ENCODE data around the gene CFAP57. TPM values are rescaled to one million over a fixed set of nuclear protein-coding genes. Genes with fewer than 3 reads are reported as not detected.

The CFAP57 gene
- total and polyA plus RNA-seq, 2 of the 4 experiments (the other 2 are of a cell fraction): 0.29 to 0.36 TPM

GRCh38 chr1:43251024-43251423 lies 78.9 kb downstream of the CFAP57 start:
- Histone ChIP-seq H3K18ac (ENCODE audit: low read depth, low read length) (no peak overlapping the region), H3K56ac (ENCODE audit: extremely low read depth, insufficient read depth, low read length) (no peak overlapping the region), H2BK5ac (ENCODE audit: low read depth, low read length, poor library complexity, severe bottlenecking) (no peak overlapping the region), H2BK120ac (ENCODE audit: low read depth, low read length) (no peak overlapping the region), H3K4me2 (ENCODE audit: low read depth, low read length) (no peak overlapping the region), H2BK20ac (ENCODE audit: low read depth, low read length) (no peak overlapping the region), H4K8ac (ENCODE audit: low read depth in 2 of 2, low read length in 2 of 2) (no peak overlapping the region), H4K5ac (ENCODE audit: low read depth, low read length) (no peak overlapping the region), H3K23ac (ENCODE audit: low read depth, low read length) (no peak overlapping the region), H2BK15ac (ENCODE audit: low read depth, low read length) (no peak overlapping the region), H3K9me1 (ENCODE audit: insufficient read depth, low read length) (no peaks in the 10 kb centered on the region), H2AK9ac (replicated peaks; ENCODE audit: low read depth, low read length, poor library complexity) (no peak overlapping the region), H2AFZ (replicated peaks; ENCODE audit: low read length, poor library complexity) (no peak overlapping the region), H3K4me1 (ENCODE audit: control insufficient read depth, insufficient read depth, low read length) (no peaks in the 10 kb centered on the region), H4K20me1 (ENCODE audit: insufficient read depth, low read length) (no peaks in the 10 kb centered on the region), H3K9me3 (ENCODE audit: control insufficient read depth, insufficient read depth, low read length) (peaks cover 11% of the 10 kb centered on the region), H4K91ac (ENCODE audit: insufficient read depth, low read depth, low read length) (no peak overlapping the region), H3K14ac (replicated peaks; ENCODE audit: low read depth, low read length) (no peak overlapping the region), H3K4me3 (ENCODE audit: insufficient read depth, low read depth, low read length) (no peak overlapping the region), H2AK5ac (ENCODE audit: low read depth, low read length) (no peak overlapping the region), H3K27me3 (ENCODE audit: control insufficient read depth, insufficient read depth, low read length) (peaks cover 38% of the 10 kb centered on the region), H3K4ac (ENCODE audit: low read depth, low read length) (no peak overlapping the region), H3K9ac (ENCODE audit: low read depth, low read length) (no peak overlapping the region), H3K79me1 (ENCODE audit: low read depth in 1 of 2, low read length in 2 of 2) (no peaks in the 10 kb centered on the region), H3K36me3 (ENCODE audit: control insufficient read depth, insufficient read depth, low read length) (no peaks in the 10 kb centered on the region), H3K27ac (ENCODE audit: insufficient read depth, low read length) (no peak overlapping the region)
- TF ChIP-seq MAFK (IDR thresholded peaks at IDR 0.05; ENCODE audit: low read depth, low read length): no peak
- no peak for TF ChIP-seq POLR2A (IDR thresholded peaks at IDR 0.05; ENCODE audit: low read depth, low read length)
- TF ChIP-seq ELK1 (IDR thresholded peaks at IDR 0.05; ENCODE audit: borderline replicate concordance, low read depth, low read length): no peak
- TF ChIP-seq CHD1 (IDR thresholded peaks at IDR 0.05; ENCODE audit: low read depth, low read length): no peak
- no peak for TF ChIP-seq SMC3 (IDR thresholded peaks at IDR 0.05; ENCODE audit: low read depth, low read length)
- no peak for TF ChIP-seq CTCF (conservative IDR thresholded peaks at IDR 0.05; ENCODE audit: low read depth, low read length)
- no peak for TF ChIP-seq RFX5 (IDR thresholded peaks at IDR 0.05; ENCODE audit: low read depth, low read length)
- no peak for TF ChIP-seq NFE2L2 (IDR thresholded peaks at IDR 0.05; ENCODE audit: low read depth, low read length)
- no peak for TF ChIP-seq RCOR1 (IDR thresholded peaks at IDR 0.05; ENCODE audit: insufficient replicate concordance, low read length)
- TF ChIP-seq MXI1 (IDR thresholded peaks at IDR 0.05; ENCODE audit: borderline replicate concordance, low read depth, low read length): no peak
- no peak for TF ChIP-seq MAZ (IDR thresholded peaks at IDR 0.05; ENCODE audit: borderline replicate concordance, low read depth, low read length)
- no peak for TF ChIP-seq FOS (IDR thresholded peaks at IDR 0.05; ENCODE audit: low read depth, low read length)
- TF ChIP-seq BHLHE40 (IDR thresholded peaks at IDR 0.05; ENCODE audit: low read depth, low read length): no peak
- TF ChIP-seq CEBPB (IDR thresholded peaks at IDR 0.05; ENCODE audit: low read depth, low read length): no peak
- no peak for TF ChIP-seq USF2 (IDR thresholded peaks at IDR 0.05; ENCODE audit: low read depth, low read length)
- no peak for TF ChIP-seq RAD21 (IDR thresholded peaks at IDR 0.05; ENCODE audit: low read length)
- ATAC-seq (ENCODE audit: low read depth) (no peak), DNase-seq (no peak)
- no TSS peak for BruUV-seq (replicated peaks)
- ChIA-PET POLR2A (ENCODE audit: unreplicated experiment) (interaction anchor here (0.6 kb wide), 1 partner anchor 178 kb away, joined by 5 read pairs; no protein-coding TSS in a partner anchor), CTCF (no interaction called here)
- WGBS, 2 experiments (ENCODE audit: extremely low coverage in 2 of 2, insufficient read length in 1 of 2): 80% methylated on average over 1 of the region's 5 CpGs; no CpG with 5 or more reads in 1 of the 2 experiments
- in situ Hi-C loops (cut with MboI; ENCODE audit: low sequenced_read_pairs): no loop called here
- dilution Hi-C loops (cut with HindIII; ENCODE audit: low sequenced_read_pairs, unreplicated experiment): no loop called here
- intact Hi-C loops (cut with micrococcal nuclease): no loop called here

All from IMR-90 (cell line).